Ovary (tissue), 9 donors: ENCODE results near the gene SHTN1. TPM values are rescaled to one million over a fixed set of nuclear protein-coding genes. Genes with fewer than 3 reads are reported as not detected.

Experiments
- DNase-seq, 5 donors: peaks; one replicate each; pipeline ENCODE4 v3.0.0-alpha.2; 2019 to 2020
- H3K27ac ChIP-seq, 2 donors: fragments of 200-600 bp; one replicate each; pipeline versions ENCODE4 v1.5.1 to v1.8.0; 2019 to 2022
- H3K27me3 ChIP-seq: fragments of 200-600 bp; one replicate; pipeline ENCODE4 v1.8.0; 2022
- H3K36me3 ChIP-seq: fragments of 200-600 bp; sonication (generic); one replicate; pipeline ENCODE4 v1.5.1; 2019
- H3K4me1 ChIP-seq: one replicate; pipeline ENCODE4 v1.8.1; 2013; ENCODE audit warnings: mild to moderate bottlenecking, moderate library complexity; ENCODE audit not compliant: insufficient read depth
- H3K4me3 ChIP-seq: fragments of 200-600 bp; sonication (generic); one replicate; pipeline ENCODE4 v1.5.1; 2017
- H3K9me3 ChIP-seq, 2 donors: fragments of 200-600 bp in 1 of 2; sonication (generic) in 1 of 2; one replicate each; pipeline versions ENCODE4 v1.5.1 to v1.8.1; 2013 to 2019; ENCODE audit warnings: mild to moderate bottlenecking in 1 of 2, moderate library complexity in 1 of 2
- EP300 ChIP-seq: sonication (generic); formaldehyde crosslinking; IDR thresholded peaks from one replicate; pipeline ENCODE4 v1.6.1; 2017; ENCODE audit warnings: antibody characterized with exemption
- POLR2A ChIP-seq: fragments of 450-650 bp; IDR thresholded peaks from one replicate; pipeline ENCODE4 v1.6.1; 2017; ENCODE audit warnings: antibody characterized with exemption, mild to moderate bottlenecking, moderate library complexity
- WGBS, 3 donors: extraction: QIAGEN DNeasy Blood & Tissue Kit in 1 of 3; methylation state at CpG; one replicate each; pipeline versions ENCODE4 v1.1.5 to v1.1.7; 2013 to 2017; 5-methylcytosine and 5-hydroxymethylcytosine counted together
- intact Hi-C, 4 donors: fragments of 100-400 bp; cut with DNase I; formaldehyde crosslinking; loops; one replicate each; pipeline versions ENCODE4 v1.11.0 to v1.15.1; 2022 to 2023
- polyA plus RNA-seq, 2 donors: library from polyadenylated mRNA; stranded (reverse); fragments of 200-250 nt in 1 of 2; fragments of 350-450 nt in 1 of 2; fragmentation: Illumina TruSeq in 1 of 2; extraction: RNeasy Lipid Tissue Mini Kit (QIAGEN cat#74804) in 1 of 2; gene quantifications; one replicate each; pipeline ENCODE4 v1.2.3, GENCODE V29; 2013 to 2014
- total RNA-seq, 7 donors: library from RNA; depleted of rRNA in 2 of 7; stranded (reverse); fragments of >200 nt in 2 of 7; fragmentation: NEBNext Ultra II Directional in 3 of 7; extraction: Animal tissue kit (Norgen Biotek cat#: 25700) in 3 of 7; gene quantifications; one replicate each; pipeline versions ENCODE4 v1.1.0 to v1.2.4, GENCODE V29; 2016 to 2023
- TF ChIP-seq, protein P1 (sequence below), 3 donors: fragments of 450-650 bp in 2 of 3; fragments of 200-600 bp in 1 of 3; IDR thresholded peaks; one replicate each; pipeline versions ENCODE4 v1.5.1 to v1.8.0; 2016 to 2022; ENCODE audit warnings: antibody characterized with exemption in 3 of 3, mild to moderate bottlenecking in 1 of 3
- donor health status: DM: no; HTN: no; CAD: no; lungs with moderate emphysema.
- donor health status: DM: no; HTN: no; CAD: no.
- donor health status: Bipolar disorder and iron deficiency.
- donor health status: DM: yes; HTN: yes; CAD: no.
- donor health status: DM: no; HTN: no; CAD: no.
- donor health status: DM: yes; HTN: yes; CAD: no.

The SHTN1 gene
- total and polyA plus RNA-seq, 9 donors: 4.7 to 22.1 (median 16.3) TPM

DNA sequence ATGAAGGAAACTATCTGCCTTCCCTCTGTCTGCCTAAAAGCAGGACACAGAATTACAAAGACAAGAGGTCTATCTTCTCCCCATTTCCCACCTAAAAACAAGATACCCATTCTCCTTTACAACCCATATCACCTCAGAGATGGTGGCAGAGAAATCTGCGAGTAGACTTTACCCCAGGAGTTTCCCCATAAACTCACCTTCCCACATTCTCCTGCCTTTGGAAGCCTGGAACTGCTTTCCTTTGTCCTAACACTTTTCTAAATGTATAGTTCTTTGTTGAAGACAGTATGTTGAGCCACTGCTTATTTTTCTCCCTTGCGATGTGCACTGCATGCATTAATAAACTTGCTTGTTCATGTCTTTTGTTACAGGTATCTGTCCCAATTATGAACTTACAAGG, 8.0 kb downstream of the SHTN1 start:
- intact Hi-C loops: no loop called here
- Histone ChIP-seq H3K4me1 (no peaks in the 10 kb centered on the region), H3K27me3 (no peaks in the 10 kb centered on the region), H3K4me3 (no peak overlapping the region), H3K27ac (no peak overlapping the region), H3K36me3 (no peaks in the 10 kb centered on the region), H3K9me3 (no peaks in the 10 kb centered on the region)
- TF ChIP-seq EP300 (no peak), POLR2A (no peak)
- TF ChIP-seq, protein P1, sequence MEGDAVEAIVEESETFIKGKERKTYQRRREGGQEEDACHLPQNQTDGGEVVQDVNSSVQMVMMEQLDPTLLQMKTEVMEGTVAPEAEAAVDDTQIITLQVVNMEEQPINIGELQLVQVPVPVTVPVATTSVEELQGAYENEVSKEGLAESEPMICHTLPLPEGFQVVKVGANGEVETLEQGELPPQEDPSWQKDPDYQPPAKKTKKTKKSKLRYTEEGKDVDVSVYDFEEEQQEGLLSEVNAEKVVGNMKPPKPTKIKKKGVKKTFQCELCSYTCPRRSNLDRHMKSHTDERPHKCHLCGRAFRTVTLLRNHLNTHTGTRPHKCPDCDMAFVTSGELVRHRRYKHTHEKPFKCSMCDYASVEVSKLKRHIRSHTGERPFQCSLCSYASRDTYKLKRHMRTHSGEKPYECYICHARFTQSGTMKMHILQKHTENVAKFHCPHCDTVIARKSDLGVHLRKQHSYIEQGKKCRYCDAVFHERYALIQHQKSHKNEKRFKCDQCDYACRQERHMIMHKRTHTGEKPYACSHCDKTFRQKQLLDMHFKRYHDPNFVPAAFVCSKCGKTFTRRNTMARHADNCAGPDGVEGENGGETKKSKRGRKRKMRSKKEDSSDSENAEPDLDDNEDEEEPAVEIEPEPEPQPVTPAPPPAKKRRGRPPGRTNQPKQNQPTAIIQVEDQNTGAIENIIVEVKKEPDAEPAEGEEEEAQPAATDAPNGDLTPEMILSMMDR (IDR thresholded peaks at IDR 0.05): no peak
- 96 to 99% (median 97%) methylated on average over 2 of the region's 2 CpGs for WGBS, 3 donors
- DNase-seq: no peak

DNA sequence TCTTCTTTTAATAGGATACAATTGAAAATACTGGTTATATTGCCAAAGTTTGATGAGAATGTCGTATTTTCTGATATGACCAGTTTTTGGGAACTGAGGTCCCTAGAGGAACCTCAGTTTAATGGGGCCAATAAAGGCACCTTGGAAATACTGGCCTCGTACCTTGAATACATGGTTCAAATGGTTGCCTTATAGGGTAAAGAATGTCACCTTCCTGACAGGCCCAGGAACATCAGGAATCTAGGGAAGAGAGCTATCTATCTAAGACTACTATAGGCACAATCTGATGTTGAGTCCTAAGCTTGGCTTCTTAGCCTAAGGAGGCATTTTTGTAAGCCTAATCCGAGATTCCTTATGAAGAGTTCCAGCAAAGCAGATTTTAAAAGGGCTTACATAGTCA, 9.3 kb downstream of the SHTN1 start:
- Histone ChIP-seq H3K36me3 (no peaks in the 10 kb centered on the region), H3K27ac (no peak overlapping the region), H3K27me3 (no peaks in the 10 kb centered on the region), H3K4me1 (no peaks in the 10 kb centered on the region), H3K4me3 (no peak overlapping the region), H3K9me3 (no peaks in the 10 kb centered on the region)
- WGBS, 3 donors: 92 to 96% (median 95%) methylated on average over 3 of the region's 3 CpGs
- TF ChIP-seq, protein P1 (IDR thresholded peaks at IDR 0.05): no peak
- TF ChIP-seq EP300 (no peak), POLR2A (no peak)
- DNase-seq: no peak
- intact Hi-C loops: no loop called here

DNA sequence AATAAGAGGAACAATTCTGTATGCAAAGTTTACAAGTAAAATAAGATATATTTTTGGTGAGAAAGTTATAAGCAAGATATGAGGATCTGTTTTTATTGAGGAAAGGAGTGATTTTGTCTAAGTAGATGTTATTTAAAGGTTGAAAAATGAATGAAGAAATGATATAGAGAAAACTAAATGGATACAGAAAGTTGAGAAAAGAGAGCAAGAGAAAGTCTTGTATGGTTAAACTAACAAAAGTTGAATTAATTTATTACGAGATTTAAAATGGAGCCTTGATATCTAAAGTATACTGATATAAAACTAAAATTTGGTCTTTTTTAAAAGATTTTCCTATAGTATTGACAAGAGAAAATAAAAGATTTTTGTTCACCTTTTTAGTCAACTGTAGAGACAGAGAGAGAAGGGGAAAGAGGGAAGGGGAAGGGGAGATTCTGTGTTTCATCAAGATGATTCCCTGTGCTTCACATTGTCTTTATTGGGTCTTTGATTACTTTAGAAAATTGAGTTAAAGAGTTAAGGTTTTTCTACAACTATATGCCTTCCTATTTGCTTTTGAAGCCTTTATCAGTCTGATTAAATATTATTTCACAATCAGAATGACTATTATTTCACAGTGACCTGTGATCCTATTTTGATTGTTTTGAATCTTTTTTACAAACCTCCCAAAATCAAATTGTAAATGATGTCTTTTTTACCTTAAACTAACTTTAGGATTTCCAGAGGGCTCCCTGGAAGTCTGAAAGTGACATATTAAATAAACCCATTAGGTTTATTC, 10.7 kb downstream of the SHTN1 start:
- 84 to 98% (median 95%) methylated on average over 1 of the region's 1 CpG for WGBS, 3 donors
- H3K4me1 ChIP-seq: no peaks in the 10 kb centered on the region
- no peak overlapping the region for H3K4me3 ChIP-seq
- no peaks in the 10 kb centered on the region for H3K36me3 ChIP-seq
- H3K9me3 ChIP-seq: no peaks in the 10 kb centered on the region
- no peak for DNase-seq
- no peak overlapping the region for H3K27ac ChIP-seq
- H3K27me3 ChIP-seq: no peaks in the 10 kb centered on the region
- TF ChIP-seq EP300 (no peak), POLR2A (no peak)
- TF ChIP-seq, protein P1 (IDR thresholded peaks at IDR 0.05): no peak
- intact Hi-C loops: no loop called here

DNA sequence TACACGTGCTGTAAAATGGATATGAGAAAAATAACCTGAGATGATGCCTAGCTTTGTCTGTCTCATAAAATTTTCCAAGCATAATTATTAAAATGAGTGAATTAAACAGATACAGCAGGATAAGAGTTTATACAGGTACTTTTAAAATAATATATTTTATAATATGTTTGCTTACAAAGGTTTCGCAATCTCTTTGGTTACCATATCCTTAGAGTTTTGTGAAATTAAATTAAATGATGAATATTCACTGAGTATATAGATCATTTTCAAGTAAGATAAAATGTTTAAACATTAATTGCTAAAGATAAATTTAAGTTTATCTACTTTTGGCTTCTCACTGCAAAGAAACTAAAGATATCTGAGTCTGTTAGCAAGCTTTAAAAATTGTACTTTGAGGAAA, 11.4 kb downstream of the SHTN1 start:
- no peaks in the 10 kb centered on the region for H3K9me3 ChIP-seq
- no peak for DNase-seq
- H3K4me1 ChIP-seq: no peaks in the 10 kb centered on the region
- H3K4me3 ChIP-seq: no peak overlapping the region
- intact Hi-C loops: no loop called here
- H3K36me3 ChIP-seq: no peaks in the 10 kb centered on the region
- WGBS, 3 donors: 96 to 98% (median 97%) methylated on average over 2 of the region's 2 CpGs
- H3K27me3 ChIP-seq: no peaks in the 10 kb centered on the region
- no peak overlapping the region for H3K27ac ChIP-seq
- TF ChIP-seq, protein P1 (IDR thresholded peaks at IDR 0.05): no peak
- TF ChIP-seq POLR2A (no peak), EP300 (no peak)
